Mucosa of rectum (tissue), 2 donors: Measurements from ENCODE around the gene IRS2.

Experiments
- H3K27ac ChIP-seq, 2 donors: one replicate each; pipeline ENCODE4 v1.7.0; 2013; ENCODE audit warnings: inconsistent platforms in 2 of 2, low read depth in 2 of 2, low read length in 2 of 2
- H3K27me3 ChIP-seq, 2 donors: one replicate each; pipeline ENCODE4 v1.7.0; 2013; ENCODE audit warnings: low read length in 2 of 2; ENCODE audit not compliant: control insufficient read depth in 2 of 2, insufficient read depth in 2 of 2
- H3K36me3 ChIP-seq, 2 donors: one replicate each; pipeline ENCODE4 v1.7.0; 2013; ENCODE audit warnings: low read length in 2 of 2; ENCODE audit not compliant: control insufficient read depth in 2 of 2, insufficient read depth in 2 of 2
- H3K4me1 ChIP-seq, 2 donors: one replicate each; pipeline ENCODE4 v1.7.0; 2013; ENCODE audit warnings: low read length in 2 of 2, mild to moderate bottlenecking in 1 of 2; ENCODE audit not compliant: control insufficient read depth in 2 of 2, insufficient read depth in 2 of 2
- H3K4me3 ChIP-seq, 2 donors: one replicate each; pipeline ENCODE4 v1.7.0; 2013; ENCODE audit warnings: low read length in 2 of 2
- H3K9ac ChIP-seq, 2 donors: one replicate each; pipeline ENCODE4 v1.7.0; 2013; ENCODE audit warnings: low read length in 2 of 2, low read depth in 1 of 2, mild to moderate bottlenecking in 1 of 2
- H3K9me3 ChIP-seq, 2 donors: one replicate each; pipeline ENCODE4 v1.7.0; 2013; ENCODE audit warnings: low read length in 2 of 2; ENCODE audit not compliant: control insufficient read depth in 2 of 2
- donor health status: healthy.
- donor health status: Normal muscosa, but diverticular disease.

Gene IRS2

DNA sequence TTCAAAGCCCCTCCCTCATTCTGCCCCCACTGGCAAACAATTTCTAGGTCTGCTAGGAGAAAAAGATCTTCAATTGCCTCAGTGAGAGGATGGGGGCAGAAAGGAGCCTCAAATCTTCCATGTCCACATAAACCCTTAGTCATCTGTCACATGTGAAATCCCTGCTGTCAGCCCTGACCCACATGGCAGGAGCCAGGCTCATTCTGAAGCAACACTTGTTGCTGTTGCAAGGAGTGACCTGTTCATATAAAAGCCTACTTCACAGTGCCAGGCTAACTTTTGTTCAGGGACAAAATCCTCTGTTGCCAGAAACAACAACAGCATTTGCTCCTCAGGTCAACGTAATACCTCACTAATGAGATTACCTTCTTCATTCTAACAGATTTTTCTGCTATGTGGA, 70.5 kb downstream of the IRS2 start:
- no peaks in the 10 kb centered on the region for H3K27me3 ChIP-seq
- H3K36me3 ChIP-seq = no peaks in the 10 kb centered on the region
- no peak overlapping the region for H3K4me3 ChIP-seq
- no peaks in the 10 kb centered on the region for H3K9me3 ChIP-seq
- H3K9ac ChIP-seq = no peak overlapping the region
- no peaks in the 10 kb centered on the region for H3K4me1 ChIP-seq
- H3K27ac ChIP-seq = no peak overlapping the region

DNA sequence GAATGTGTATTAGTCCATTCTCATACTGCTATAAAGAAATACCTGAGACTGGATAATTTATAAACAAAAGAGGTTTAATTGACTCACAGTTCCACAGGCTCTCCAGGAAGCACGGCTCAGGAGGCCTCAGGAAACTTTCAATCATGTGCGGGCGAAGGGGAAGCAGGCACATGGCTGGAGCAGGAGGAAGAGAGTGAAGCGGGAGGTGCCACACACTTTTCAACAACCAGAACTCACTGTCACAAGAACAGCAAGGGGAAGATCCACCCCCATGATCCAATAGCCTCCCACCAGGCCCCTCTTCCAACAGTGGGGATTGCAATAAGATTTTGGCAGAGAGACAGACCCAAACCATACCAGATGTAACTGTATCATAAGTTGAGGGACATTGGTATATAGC, 72.7 kb downstream of the IRS2 start:
- Histone ChIP-seq H3K9me3 (no peaks in the 10 kb centered on the region), H3K4me1 (no peaks in the 10 kb centered on the region), H3K9ac (no peak overlapping the region), H3K36me3 (no peaks in the 10 kb centered on the region), H3K27ac (no peak overlapping the region), H3K4me3 (no peak overlapping the region), H3K27me3 (no peaks in the 10 kb centered on the region)

- Histone ChIP-seq H3K27ac (no peak overlapping the region), H3K9me3 (no peaks in the 10 kb centered on the region), H3K36me3 (no peaks in the 10 kb centered on the region), H3K27me3 (no peaks in the 10 kb centered on the region), H3K9ac (no peak overlapping the region), H3K4me1 (peaks cover 0 to 3% of the 10 kb centered on the region in 2 donors), H3K4me3 (no peak overlapping the region)
Observed at GRCh38 chr13:109712124-109712722, 74.2 kb downstream of the IRS2 start.

DNA sequence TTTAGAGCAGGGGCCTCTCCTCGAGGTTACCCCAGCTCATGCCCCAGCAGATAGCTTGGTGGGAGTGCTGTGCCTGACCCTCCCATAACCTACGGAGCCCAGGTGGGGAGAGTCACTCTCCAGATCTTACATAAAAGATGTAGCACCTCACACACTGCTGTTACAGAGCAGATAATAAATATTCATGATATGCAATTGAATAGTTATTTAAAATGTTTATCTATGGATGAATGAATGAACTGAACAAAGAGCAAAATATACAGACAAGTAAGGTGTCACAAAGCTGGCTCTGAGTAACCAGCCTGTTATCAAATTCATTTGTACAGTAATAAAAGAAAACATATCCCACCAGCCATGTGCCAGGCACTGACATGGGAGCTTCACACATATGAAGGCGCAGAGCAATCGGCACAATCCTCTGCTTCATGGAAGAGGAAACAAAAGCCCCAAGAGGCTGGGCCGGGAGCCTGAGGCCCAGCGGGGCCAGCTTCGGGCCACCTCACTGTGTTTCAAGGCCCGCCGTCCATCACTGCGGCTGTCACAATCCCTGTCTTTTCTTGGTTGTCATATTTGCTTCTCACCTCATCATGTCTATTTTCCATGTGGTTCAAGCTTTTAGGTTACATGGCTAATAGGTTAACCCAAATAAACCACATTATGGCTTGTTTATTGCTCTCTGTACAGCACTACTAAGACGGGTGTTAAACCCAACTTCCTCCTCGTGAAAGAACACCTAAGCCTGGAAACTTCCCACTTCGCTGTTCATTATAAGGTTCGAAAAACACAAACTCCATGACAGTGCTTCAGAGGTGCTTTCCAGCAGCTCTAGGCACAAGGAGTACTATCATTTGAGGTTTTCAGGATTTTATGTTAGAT, 78.4 kb downstream of the IRS2 start:
- H3K4me3 ChIP-seq = no peak overlapping the region
- no peaks in the 10 kb centered on the region for H3K36me3 ChIP-seq
- H3K9ac ChIP-seq = no peak overlapping the region
- no peaks in the 10 kb centered on the region for H3K9me3 ChIP-seq
- no peak overlapping the region for H3K27ac ChIP-seq
- H3K4me1 ChIP-seq = peaks cover 4 to 13% of the 10 kb centered on the region in 2 donors
- no peaks in the 10 kb centered on the region for H3K27me3 ChIP-seq

DNA sequence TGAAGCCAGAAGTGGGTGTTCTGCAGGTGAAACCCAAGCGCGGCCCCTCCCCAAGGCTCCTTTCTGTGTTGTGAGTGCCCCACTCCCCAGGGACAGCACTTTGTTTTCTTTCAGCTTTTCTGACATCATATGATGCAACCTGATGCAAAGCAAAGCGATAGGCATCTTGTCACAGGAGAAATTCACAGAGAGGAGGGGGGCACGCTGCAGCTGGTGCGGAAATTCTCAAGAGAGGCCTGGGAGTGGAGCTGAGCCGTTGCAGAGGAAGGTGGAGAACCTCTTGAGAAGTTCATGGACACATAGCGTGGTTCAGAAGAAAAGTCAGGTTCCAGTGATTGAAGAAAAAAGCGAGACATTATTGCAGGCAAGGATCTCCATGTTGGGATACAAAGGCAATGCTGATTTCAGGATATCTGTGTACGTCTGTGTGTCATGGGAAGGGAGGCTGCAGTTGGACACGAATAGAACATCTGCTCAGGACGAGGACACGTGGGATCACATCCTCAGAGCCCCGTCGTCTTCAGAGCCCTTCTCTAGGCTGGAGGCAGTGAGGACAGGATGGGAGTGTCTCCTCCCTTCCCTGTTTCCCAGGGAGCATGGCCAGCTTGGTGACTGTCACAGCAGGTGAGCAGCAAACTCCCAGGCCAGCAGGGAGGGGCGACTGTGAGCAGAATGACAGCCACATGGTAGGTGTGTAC, 79.2 kb downstream of the IRS2 start:
- Histone ChIP-seq H3K9ac (no peak overlapping the region), H3K4me1 (peaks cover 4 to 13% of the 10 kb centered on the region in 2 donors), H3K9me3 (no peaks in the 10 kb centered on the region), H3K4me3 (no peak overlapping the region), H3K36me3 (no peaks in the 10 kb centered on the region), H3K27me3 (no peaks in the 10 kb centered on the region), H3K27ac (no peak overlapping the region)

- no peak overlapping the region for H3K27ac ChIP-seq
- H3K9ac ChIP-seq = no peak overlapping the region
- H3K4me3 ChIP-seq = no peak overlapping the region
- no peaks in the 10 kb centered on the region for H3K27me3 ChIP-seq
- H3K36me3 ChIP-seq = no peaks in the 10 kb centered on the region
- H3K9me3 ChIP-seq = no peaks in the 10 kb centered on the region
- peaks cover 4 to 13% of the 10 kb centered on the region in 2 donors for H3K4me1 ChIP-seq
Observed at GRCh38 chr13:109706015-109706715, 80.2 kb downstream of the IRS2 start.

- no peak overlapping the region for H3K9ac ChIP-seq
- no peaks in the 10 kb centered on the region for H3K27me3 ChIP-seq
- H3K4me1 ChIP-seq = peaks cover 4 to 15% of the 10 kb centered on the region in 2 donors
Observed at GRCh38 chr13:109704771-109705635, 81.4 kb downstream of the IRS2 start.

DNA sequence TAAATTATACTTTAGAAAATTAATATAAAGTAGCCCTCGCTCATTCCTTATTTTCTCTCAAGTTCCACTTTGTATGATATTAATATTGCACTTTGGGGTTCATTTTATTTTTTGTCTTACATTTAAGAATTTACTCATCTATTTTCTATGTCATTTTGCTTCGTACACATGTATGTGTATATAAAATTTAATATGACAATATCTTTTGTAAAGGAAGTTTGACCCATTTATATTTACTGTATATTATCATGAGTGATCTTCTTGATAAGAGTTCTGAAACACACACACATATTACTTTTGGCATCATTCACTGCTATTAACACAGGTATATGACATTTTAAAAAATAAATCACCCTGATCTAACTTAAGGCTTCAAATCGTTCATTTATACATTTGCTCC, 83.1 kb downstream of the IRS2 start:
- H3K4me3 ChIP-seq = no peak overlapping the region
- H3K9ac ChIP-seq = no peak overlapping the region
- H3K27me3 ChIP-seq = no peaks in the 10 kb centered on the region
- no peak overlapping the region for H3K27ac ChIP-seq
- no peaks in the 10 kb centered on the region for H3K9me3 ChIP-seq
- H3K36me3 ChIP-seq = no peaks in the 10 kb centered on the region
- peaks cover 13 to 23% of the 10 kb centered on the region in 2 donors for H3K4me1 ChIP-seq

More at GRCh38 chr13:109704771-109705635, 81.4 kb downstream of the IRS2 start:
- H3K9me3 ChIP-seq = no peaks in the 10 kb centered on the region
- H3K36me3 ChIP-seq = no peaks in the 10 kb centered on the region
- peak overlapping the region; percentile 26 to 59 for H3K27ac ChIP-seq
- H3K4me3 ChIP-seq = peak overlapping the region; percentile 28 to 45
